K562 (cell line): ENCODE measurements around the gene PTGER2. TPM values are rescaled to one million over a fixed set of nuclear protein-coding genes. Genes with fewer than 3 reads are reported as not detected.

Experiments used
- BDP1 ChIP-seq: IDR thresholded peaks from 3 replicates; pipeline ENCODE4 v1.6.1; 2011; ENCODE audit not compliant: insufficient read length, insufficient read depth
- GTF3C2 ChIP-seq: IDR thresholded peaks from 3 replicates; pipeline ENCODE4 v1.6.1; 2011; ENCODE audit warnings: borderline replicate concordance, mild to moderate bottlenecking, moderate library complexity; ENCODE audit not compliant: insufficient read length; ENCODE audit errors: extremely low read depth
- MLX ChIP-seq, 2 experiments: fragments of 450-650 bp in 1 of 2; sonication (generic) in 1 of 2; formaldehyde crosslinking; conservative IDR thresholded peaks; 2 replicates each; pipeline versions ENCODE4 v1.4.0 to v1.8.1; 2020 to 2022; ENCODE audit warnings: mild to moderate bottlenecking in 1 of 2, missing genetic modification reagents in 1 of 2
- TFAP4 ChIP-seq: sonication (generic); formaldehyde crosslinking; IDR thresholded peaks from 2 replicates; pipeline ENCODE4 v1.8.0; 2022; ENCODE audit warnings: missing genetic modification reagents, mild to moderate bottlenecking, moderate library complexity, borderline replicate concordance
- TRIM28 ChIP-seq: fragments of 450-650 bp; IDR thresholded peaks from 2 replicates; pipeline ENCODE4 v1.6.1; 2017
- ZNF263 ChIP-seq: sonication (generic); formaldehyde crosslinking; IDR thresholded peaks from 2 replicates; pipeline ENCODE4 v1.8.0; 2022; ENCODE audit warnings: mild to moderate bottlenecking, missing genetic modification reagents, borderline replicate concordance
- ZNF512 ChIP-seq: IDR thresholded peaks from 2 replicates; pipeline ENCODE4 v1.6.1; 2016; ENCODE audit warnings: missing genetic modification characterization, missing compliant biosample characterization
- ZNF551 ChIP-seq: fragments of 250-450 bp; sonication (Bioruptor Pico); IDR thresholded peaks from 2 replicates; pipeline ENCODE4 v1.5.0; 2021; ENCODE audit warnings: mild to moderate bottlenecking, moderate library complexity
- polyA plus RNA-seq, 8 experiments: library from polyadenylated mRNA; depleted of rRNA in 4 of 8; stranded (reverse) in 5 of 8; unstranded in 3 of 8; fragments of >200 nt; fragmentation: Nextera tagmentation in 2 of 8; fragmentation: Illumina TruSeq in 1 of 8; extraction: Ambion mirVana in 2 of 8; extraction: Trizol in 1 of 8; gene quantifications; 2 replicates each; pipeline versions ENCODE4 v1.2.1 to v1.2.3, GENCODE V29; 2011 to 2014; ENCODE audit warnings: inconsistent platforms in 1 of 8, missing spikeins in 1 of 8
- total RNA-seq, 7 experiments: library from RNA; depleted of rRNA in 6 of 7; stranded (reverse); fragments of >200 nt in 6 of 7; fragmentation: Illumina TruSeq in 2 of 7; extraction: Trizol in 2 of 7; gene quantifications; 2 replicates each; pipeline versions ENCODE4 v1.2.1 to v1.2.3, GENCODE V29; 2011 to 2021; ENCODE audit warnings: low replicate concordance in 1 of 7
- TF ChIP-seq, protein P1 (sequence below): sonication (generic); formaldehyde crosslinking; IDR thresholded peaks from 2 replicates; pipeline ENCODE4 v1.8.0; 2022; ENCODE audit warnings: mild to moderate bottlenecking, missing genetic modification reagents, borderline replicate concordance

PTGER2 gene
- total and polyA plus RNA-seq, 9 of the 15 experiments (the other 6 are each of a cell fraction or from before 2014, with no cell fraction given): not detected

- TF ChIP-seq GTF3C2 (no peak), MLX (CRISPR knock-in tag; conservative IDR thresholded peaks at IDR 0.05) (no peak), ZNF263 (CRISPR knock-in tag) (no peak), BDP1 (no peak), TFAP4 (CRISPR knock-in tag) (no peak), ZNF551 (CRISPR knock-in tag) (no peak), ZNF512 (tag) (no peak), TRIM28 (no peak)
- TF ChIP-seq, protein P1, sequence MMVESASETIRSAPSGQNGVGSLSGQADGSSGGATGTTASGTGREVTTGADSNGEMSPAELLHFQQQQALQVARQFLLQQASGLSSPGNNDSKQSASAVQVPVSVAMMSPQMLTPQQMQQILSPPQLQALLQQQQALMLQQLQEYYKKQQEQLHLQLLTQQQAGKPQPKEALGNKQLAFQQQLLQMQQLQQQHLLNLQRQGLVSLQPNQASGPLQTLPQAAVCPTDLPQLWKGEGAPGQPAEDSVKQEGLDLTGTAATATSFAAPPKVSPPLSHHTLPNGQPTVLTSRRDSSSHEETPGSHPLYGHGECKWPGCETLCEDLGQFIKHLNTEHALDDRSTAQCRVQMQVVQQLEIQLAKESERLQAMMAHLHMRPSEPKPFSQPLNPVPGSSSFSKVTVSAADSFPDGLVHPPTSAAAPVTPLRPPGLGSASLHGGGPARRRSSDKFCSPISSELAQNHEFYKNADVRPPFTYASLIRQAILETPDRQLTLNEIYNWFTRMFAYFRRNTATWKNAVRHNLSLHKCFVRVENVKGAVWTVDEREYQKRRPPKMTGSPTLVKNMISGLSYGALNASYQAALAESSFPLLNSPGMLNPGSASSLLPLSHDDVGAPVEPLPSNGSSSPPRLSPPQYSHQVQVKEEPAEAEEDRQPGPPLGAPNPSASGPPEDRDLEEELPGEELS: no peak
Observed at GRCh38 chr14:52312931-52313355, 1.2 kb upstream of the PTGER2 start (continued).
